Adrenal gland (tissue), 12 donors: ENCODE data around the gene ZBTB40. TPM values are rescaled to one million over a fixed set of nuclear protein-coding genes. Genes with fewer than 3 reads are reported as not detected.

Source experiments
- DNase-seq, 7 donors: peaks; one replicate each; pipeline ENCODE4 v3.0.0-alpha.2; 2019 to 2020
- H3K27ac ChIP-seq, 5 donors: fragments of 200-600 bp; sonication (generic) in 4 of 5; 1 replicate in 3 of 5; 2 replicates in 2 of 5; pipeline versions ENCODE4 v1.5.1 to v1.8.0; 2016 to 2020; ENCODE audit warnings: mild to moderate bottlenecking in 1 of 5
- H3K27me3 ChIP-seq: fragments of 200-600 bp; 2 replicates; pipeline ENCODE4 v1.8.0; 2021
- H3K36me3 ChIP-seq, 2 donors: fragments of 200-600 bp; replicated peaks in 1 of 2; 1 replicate in 1 of 2; 2 replicates in 1 of 2; pipeline versions ENCODE4 v1.5.1 to v1.8.0; 2018 to 2022
- H3K4me1 ChIP-seq, 2 donors: fragments of 200-600 bp; replicated peaks in 1 of 2; 1 replicate in 1 of 2; 2 replicates in 1 of 2; pipeline versions ENCODE4 v1.5.1 to v1.8.0; 2018 to 2021
- H3K4me3 ChIP-seq, 4 donors: fragments of 200-600 bp; sonication (generic) in 3 of 4; one replicate each; pipeline ENCODE4 v1.5.1; 2016 to 2018
- H3K9me3 ChIP-seq, 3 donors: fragments of 200-600 bp; sonication (generic) in 1 of 3; replicated peaks in 1 of 3; 1 replicate in 2 of 3; 2 replicates in 1 of 3; pipeline versions ENCODE4 v1.5.1 to v1.8.0; 2016 to 2021
- CTCF ChIP-seq, 6 experiments: fragments of 450-650 bp in 4 of 6; fragments of 200-600 bp in 2 of 6; sonication (generic) in 1 of 6; IDR thresholded peaks; 1 replicate in 5 of 6; 2 replicates in 1 of 6; pipeline versions ENCODE4 v1.5.1 to v1.8.0; 2016 to 2021; ENCODE audit warnings: antibody characterized with exemption in 6 of 6, mild to moderate bottlenecking in 2 of 6, moderate library complexity in 1 of 6
- POLR2A ChIP-seq, 2 donors: fragments of 450-650 bp; IDR thresholded peaks; one replicate each; pipeline ENCODE4 v1.6.1; 2017; ENCODE audit warnings: antibody characterized with exemption in 2 of 2, mild to moderate bottlenecking in 2 of 2, moderate library complexity in 1 of 2
- WGBS, 4 donors: extraction: QIAGEN DNeasy Blood & Tissue Kit in 2 of 4; methylation state at CpG; one replicate each; pipeline versions ENCODE4 v1.1.5 to v1.1.7; 2013 to 2017; 5-methylcytosine and 5-hydroxymethylcytosine counted together
- intact Hi-C, 2 donors: fragments of 100-400 bp; cut with DNase I; formaldehyde crosslinking; loops; one replicate each; pipeline versions ENCODE4 v1.14.1 to v1.15.0; 2022 to 2023
- polyA plus RNA-seq, 3 donors: library from polyadenylated mRNA; stranded (reverse); fragments of 200-250 nt in 2 of 3; fragments of 350-450 nt in 1 of 3; fragmentation: Illumina TruSeq in 1 of 3; extraction: RNeasy Lipid Tissue Mini Kit (QIAGEN cat#74804) in 1 of 3; gene quantifications; one replicate each; pipeline ENCODE4 v1.2.3, GENCODE V29; 2013 to 2014
- total RNA-seq, 9 donors: library from RNA; depleted of rRNA in 4 of 9; stranded (reverse); fragments of >200 nt in 4 of 9; fragments of 120-200 nt in 1 of 9; fragmentation: NEBNext Ultra II Directional in 1 of 9; extraction: Animal tissue kit (Norgen Biotek cat#: 25700) in 1 of 9; gene quantifications; one replicate each; pipeline versions ENCODE4 v1.1.0 to v1.2.4, GENCODE V29; 2013 to 2023
- donor health status: healthy with polysubstance abuse.
- donor health status: Bipolar disorder and iron deficiency.
- donor health status: DM: yes; HTN: yes; CAD: no.
- donor health status: DM: no; HTN: no; CAD: no.
- donor health status: DM: no; HTN: no; CAD: no.
- donor health status: DM: yes; HTN: yes; CAD: no.

ZBTB40 gene
- total and polyA plus RNA-seq, 12 donors = 17.1 to 45.7 (median 27.7) TPM

GRCh38 chr1:22517956-22518355 lies 66.3 kb downstream of the ZBTB40 start:
- H3K4me1 ChIP-seq = no peaks in the 10 kb centered on the region
- H3K36me3 ChIP-seq = peaks cover 0 to 96% of the 10 kb centered on the region in 2 donors
- DNase-seq = no peak
- H3K27me3 ChIP-seq = no peaks in the 10 kb centered on the region
- WGBS, 4 donors = 84 to 93% (median 91%) methylated on average over 7 of the region's 7 CpGs
- intact Hi-C loops = no loop called here
- H3K4me3 ChIP-seq = no peak overlapping the region
- no peak overlapping the region for H3K27ac ChIP-seq
- TF ChIP-seq CTCF (IDR thresholded peaks at IDR 0.05) (no peak), POLR2A (IDR thresholded peaks at IDR 0.05) (no peak)
- no peaks in the 10 kb centered on the region for H3K9me3 ChIP-seq

GRCh38 chr1:22518379-22518778 lies 66.7 kb downstream of the ZBTB40 start:
- intact Hi-C loops = no loop called here
- no peak overlapping the region for H3K27ac ChIP-seq
- H3K27me3 ChIP-seq = no peaks in the 10 kb centered on the region
- no peaks in the 10 kb centered on the region for H3K9me3 ChIP-seq
- DNase-seq = no peak
- 84 to 93% (median 89%) methylated on average over 3 of the region's 3 CpGs for WGBS, 4 donors
- H3K4me1 ChIP-seq = no peaks in the 10 kb centered on the region
- TF ChIP-seq POLR2A (IDR thresholded peaks at IDR 0.05) (no peak), CTCF (IDR thresholded peaks at IDR 0.05) (no peak)
- no peak overlapping the region for H3K4me3 ChIP-seq
- H3K36me3 ChIP-seq = peaks cover 0 to 95% of the 10 kb centered on the region in 2 donors

- 95 to 98% (median 97%) methylated on average over 9 of the region's 9 CpGs for WGBS, 4 donors
- no peak for DNase-seq
- TF ChIP-seq CTCF (IDR thresholded peaks at IDR 0.05) (no peak), POLR2A (IDR thresholded peaks at IDR 0.05) (no peak)
- Histone ChIP-seq H3K9me3 (no peaks in the 10 kb centered on the region), H3K4me3 (no peak overlapping the region), H3K4me1 (no peaks in the 10 kb centered on the region), H3K27ac (no peak overlapping the region), H3K27me3 (no peaks in the 10 kb centered on the region), H3K36me3 (peaks cover 0 to 96% of the 10 kb centered on the region in 2 donors)
- intact Hi-C loops = loop anchor here in 1 of 2 donors (10.0 kb wide), 1 partner anchor 96 kb away; no protein-coding TSS in a partner anchor
Observed at GRCh38 chr1:22520871-22521270, 69.2 kb downstream of the ZBTB40 start.

- H3K27me3 ChIP-seq = no peaks in the 10 kb centered on the region
- no peak for DNase-seq
- intact Hi-C loops = loop anchor here in 1 of 2 donors (10.0 kb wide), 1 partner anchor 97 kb away; no protein-coding TSS in a partner anchor
- H3K4me1 ChIP-seq = no peaks in the 10 kb centered on the region
- H3K27ac ChIP-seq = no peak overlapping the region
- no peak overlapping the region for H3K4me3 ChIP-seq
- TF ChIP-seq POLR2A (IDR thresholded peaks at IDR 0.05) (no peak), CTCF (IDR thresholded peaks at IDR 0.05) (no peak)
- H3K36me3 ChIP-seq = peaks cover 0 to 97% of the 10 kb centered on the region in 2 donors
- H3K9me3 ChIP-seq = no peaks in the 10 kb centered on the region
- WGBS, 4 donors = 95 to 100% (median 98%) methylated on average over 2 to 4 of the region's 4 CpGs
Observed at GRCh38 chr1:22521692-22522091, 70.0 kb downstream of the ZBTB40 start.
